ENCODE results near the gene FBXW12. TPM values are rescaled to one million over a fixed set of nuclear protein-coding genes. Genes with fewer than 3 reads are reported as not detected.

FBXW12 gene
- total RNA-seq, 1 experiment from 2014 or later = not detected

- Histone ChIP-seq H3K4me3 (replicated peaks in 1 of 2; ENCODE audit: low read depth in 1 of 2, low read length in 2 of 2) (no peak overlapping the region), H3K27me3 (ENCODE audit: insufficient read depth, low read length) (no peaks in the 10 kb centered on the region), H3K9ac (ENCODE audit: low read length) (no peak overlapping the region), H4K20me1 (ENCODE audit: insufficient read depth) (no peaks in the 10 kb centered on the region), H3K9me2 (ENCODE audit: insufficient read depth) (no peaks in the 10 kb centered on the region), H3K79me2 (ENCODE audit: insufficient read depth, low read length) (no peaks in the 10 kb centered on the region), H3K4me2 (ENCODE audit: low read length) (no peak overlapping the region), H3K4me1 (ENCODE audit: control insufficient read depth in 1 of 2, insufficient read depth in 2 of 2, low read length in 2 of 2) (peaks cover 0 to 4% of the 10 kb centered on the region in 2 experiments; a peak in 1 of 4 replicates), H3K9me3 (ENCODE audit: control insufficient read depth in 1 of 2, insufficient read depth in 1 of 2, low read depth in 1 of 2, low read length in 2 of 2) (no peaks in the 10 kb centered on the region), H3K27ac (ENCODE audit: low read depth, low read length) (no peak overlapping the region), H2AFZ (ENCODE audit: low read depth, low read length, poor library complexity, severe bottlenecking) (no peak overlapping the region), H3K36me3 (ENCODE audit: control insufficient read depth in 1 of 2, insufficient read depth in 2 of 2, low read length in 2 of 2) (no peaks in the 10 kb centered on the region)
- POLR2A ChIA-PET = no interaction called here
- intact Hi-C loops (cut with micrococcal nuclease) = no loop called here
- no TSS peak for BruUV-seq (replicated peaks)
- DNase-seq (ENCODE audit: low read depth, low spot score) = no peak
- TF ChIP-seq CTCF (IDR thresholded peaks at IDR 0.05 in 2 of 3, conservative IDR thresholded peaks at IDR 0.05 in 1 of 3; ENCODE audit: borderline replicate concordance in 1 of 3, insufficient read depth in 1 of 3, low read depth in 2 of 3, low read length in 2 of 3) (no peak), CBX3 (IDR thresholded peaks at IDR 0.05; ENCODE audit: low read depth) (no peak)
- ATAC-seq = no peak
- RAD21 ChIA-PET (ENCODE audit: low non-redundant PET in 1 of 2, low total read pairs in 2 of 2, uncharacterized antibody in 2 of 2, unreplicated experiment in 2 of 2) = interaction anchor here in 1 of 2 experiments (0.6 kb wide), 1 partner anchor 628 kb away, joined by 7 read pairs; no protein-coding TSS in a partner anchor
- CTCF ChIA-PET = no interaction called here
These were observed 23.7 kb downstream of the FBXW12 start for GRCh38 chr3:48395714-48396113.

DNA sequence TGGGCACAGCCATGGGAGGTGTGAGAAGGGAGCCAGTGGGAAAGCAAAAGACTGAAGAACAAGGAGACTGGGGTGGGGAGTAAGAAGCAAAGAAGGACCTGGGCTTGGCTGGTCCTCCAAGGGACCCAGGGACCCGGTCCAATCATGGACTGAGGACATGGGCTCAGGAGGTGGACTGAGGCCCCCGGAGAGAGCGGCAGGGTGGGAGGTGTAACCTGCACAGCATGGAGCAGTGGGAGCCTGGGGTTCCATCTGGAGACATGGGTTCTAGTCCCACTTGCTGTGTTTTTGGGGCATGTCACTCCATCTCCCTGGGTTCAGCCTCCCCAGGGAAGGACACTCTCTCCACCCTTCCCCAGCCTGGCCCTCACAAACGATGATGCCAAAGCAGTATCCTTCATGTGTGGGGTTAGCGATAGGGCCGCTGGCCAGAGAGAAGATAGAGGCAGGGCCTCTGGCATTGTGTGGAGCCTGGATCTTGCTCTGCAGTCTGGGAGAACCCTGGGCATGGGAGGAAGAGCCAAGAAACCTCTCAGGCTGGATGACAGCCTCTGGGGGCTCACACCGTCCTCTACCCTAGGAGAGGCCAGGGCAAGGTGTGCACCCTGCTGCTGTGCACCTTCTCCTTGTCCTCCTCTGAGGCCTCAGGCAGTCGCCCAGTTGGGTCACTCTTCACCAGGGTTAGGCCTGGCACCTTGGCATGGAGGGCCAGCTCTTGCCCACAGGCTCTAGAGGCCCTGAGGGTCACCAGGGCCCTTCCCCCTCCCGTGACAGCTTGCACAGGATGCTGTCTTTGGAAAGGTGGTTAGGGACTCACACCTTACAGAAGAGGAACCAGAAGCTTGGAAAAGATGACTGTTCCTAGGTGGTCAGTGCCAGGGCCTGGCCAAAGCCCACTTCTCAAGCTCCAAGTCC lies 26.0 kb downstream of the FBXW12 start:
- no peaks in the 10 kb centered on the region for H3K9me2 ChIP-seq (ENCODE audit: insufficient read depth)
- H3K36me3 ChIP-seq (ENCODE audit: control insufficient read depth in 1 of 2, insufficient read depth in 2 of 2, low read length in 2 of 2) = no peaks in the 10 kb centered on the region
- ChIA-PET CTCF (interaction anchor here (1.5 to 8.0 kb wide), 2 partner anchors 37 to 38 kb away, joined by 5 to 386 read pairs; no protein-coding TSS in a partner anchor), RAD21 (ENCODE audit: low non-redundant PET in 1 of 2, low total read pairs in 2 of 2, uncharacterized antibody in 2 of 2, unreplicated experiment in 2 of 2) (no interaction called here), POLR2A (no interaction called here)
- H2AFZ ChIP-seq (ENCODE audit: low read depth, low read length, poor library complexity, severe bottlenecking) = no peak overlapping the region
- BruUV-seq (replicated peaks) = no TSS peak
- intact Hi-C loops (cut with micrococcal nuclease) = no loop called here
- no peak overlapping the region for H3K4me3 ChIP-seq (replicated peaks in 1 of 2; ENCODE audit: low read depth in 1 of 2, low read length in 2 of 2)
- peaks cover 14 to 26% of the 10 kb centered on the region in 2 experiments for H3K4me1 ChIP-seq (ENCODE audit: control insufficient read depth in 1 of 2, insufficient read depth in 2 of 2, low read length in 2 of 2)
- no peak overlapping the region for H3K4me2 ChIP-seq (ENCODE audit: low read length)
- DNase-seq (ENCODE audit: low read depth, low spot score) (no peak), ATAC-seq (no peak)
- H4K20me1 ChIP-seq (ENCODE audit: insufficient read depth) = no peaks in the 10 kb centered on the region
- H3K9me3 ChIP-seq (ENCODE audit: control insufficient read depth in 1 of 2, insufficient read depth in 1 of 2, low read depth in 1 of 2, low read length in 2 of 2) = no peaks in the 10 kb centered on the region
- H3K27ac ChIP-seq (ENCODE audit: low read depth, low read length) = no peak overlapping the region
- H3K9ac ChIP-seq (ENCODE audit: low read length) = no peak overlapping the region
- H3K79me2 ChIP-seq (ENCODE audit: insufficient read depth, low read length) = no peaks in the 10 kb centered on the region
- H3K27me3 ChIP-seq (ENCODE audit: insufficient read depth, low read length) = no peaks in the 10 kb centered on the region
- TF ChIP-seq YY1 (IDR thresholded peaks at IDR 0.05; ENCODE audit: extremely low read depth, insufficient replicate concordance, low read depth, low read length) = no peak
- TF ChIP-seq EGR1 (IDR thresholded peaks at IDR 0.05; ENCODE audit: low read depth) = no peak
- TF ChIP-seq ZNF274 (IDR thresholded peaks at IDR 0.05; ENCODE audit: low read depth, low read length) = no peak
- TF ChIP-seq POLR2A (IDR thresholded peaks at IDR 0.05; ENCODE audit: borderline replicate concordance, extremely low read depth, insufficient read depth, insufficient read length) = no peak
- TF ChIP-seq MAX (IDR thresholded peaks at IDR 0.05) = no peak
- no peak for TF ChIP-seq ZFX (IDR thresholded peaks at IDR 0.05)
- TF ChIP-seq, protein P1, sequence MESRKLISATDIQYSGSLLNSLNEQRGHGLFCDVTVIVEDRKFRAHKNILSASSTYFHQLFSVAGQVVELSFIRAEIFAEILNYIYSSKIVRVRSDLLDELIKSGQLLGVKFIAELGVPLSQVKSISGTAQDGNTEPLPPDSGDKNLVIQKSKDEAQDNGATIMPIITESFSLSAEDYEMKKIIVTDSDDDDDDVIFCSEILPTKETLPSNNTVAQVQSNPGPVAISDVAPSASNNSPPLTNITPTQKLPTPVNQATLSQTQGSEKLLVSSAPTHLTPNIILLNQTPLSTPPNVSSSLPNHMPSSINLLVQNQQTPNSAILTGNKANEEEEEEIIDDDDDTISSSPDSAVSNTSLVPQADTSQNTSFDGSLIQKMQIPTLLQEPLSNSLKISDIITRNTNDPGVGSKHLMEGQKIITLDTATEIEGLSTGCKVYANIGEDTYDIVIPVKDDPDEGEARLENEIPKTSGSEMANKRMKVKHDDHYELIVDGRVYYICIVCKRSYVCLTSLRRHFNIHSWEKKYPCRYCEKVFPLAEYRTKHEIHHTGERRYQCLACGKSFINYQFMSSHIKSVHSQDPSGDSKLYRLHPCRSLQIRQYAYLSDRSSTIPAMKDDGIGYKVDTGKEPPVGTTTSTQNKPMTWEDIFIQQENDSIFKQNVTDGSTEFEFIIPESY (IDR thresholded peaks at IDR 0.05; ENCODE audit: extremely low read depth, insufficient replicate concordance, low read length) = no peak
- no peak for TF ChIP-seq EZH2phosphoT487 (IDR thresholded peaks at IDR 0.05; ENCODE audit: borderline replicate concordance)
- TF ChIP-seq JUND (IDR thresholded peaks at IDR 0.05) = no peak
- TF ChIP-seq RAD21 (IDR thresholded peaks at IDR 0.05; ENCODE audit: low read depth) = no peak
- no peak for TF ChIP-seq SIN3A (IDR thresholded peaks at IDR 0.05; ENCODE audit: low read depth)
- no peak for TF ChIP-seq ATF3 (IDR thresholded peaks at IDR 0.05)
- TF ChIP-seq SP1 (IDR thresholded peaks at IDR 0.05; ENCODE audit: low read depth) = no peak
- no peak for TF ChIP-seq ELF1 (IDR thresholded peaks at IDR 0.05; ENCODE audit: borderline replicate concordance, low read depth)

Data from HCT116 (cell line).